H1 (cell line): Measurements from ENCODE around the gene PFDN6. TPM values are rescaled to one million over a fixed set of nuclear protein-coding genes. Genes with fewer than 3 reads are reported as not detected.

ENCODE experiments used
- E2F6 ChIP-seq: IDR thresholded peaks from 2 replicates; pipeline ENCODE4 v1.6.1; 2012; ENCODE audit warnings: inconsistent platforms
- RAD21 ChIP-seq, 2 experiments: IDR thresholded peaks in 1 of 2; conservative IDR thresholded peaks in 1 of 2; 2 replicates each; pipeline ENCODE4 v1.6.1; 2011; ENCODE audit warnings: low read depth in 2 of 2, low read length in 2 of 2, improper control_type of control experiment in 1 of 2, inconsistent platforms in 1 of 2, mild to moderate bottlenecking in 1 of 2, moderate library complexity in 1 of 2
- TEAD4 ChIP-seq: IDR thresholded peaks from 2 replicates; pipeline ENCODE4 v1.6.1; 2012; ENCODE audit warnings: low read depth, low read length, inconsistent platforms, mixed read lengths
- polyA plus RNA-seq, 7 experiments: library from polyadenylated mRNA; depleted of rRNA in 3 of 7; stranded (reverse) in 5 of 7; unstranded in 2 of 7; fragments of >200 nt in 5 of 7; fragments of 200-250 nt in 2 of 7; gene quantifications; 1 replicate in 5 of 7; 2 replicates in 1 of 7; 4 replicates in 1 of 7; pipeline versions ENCODE4 v1.2.1 to v1.2.3, GENCODE V29; 2011 to 2013; ENCODE audit warnings: missing spikeins in 2 of 7, mixed read lengths in 2 of 7
- total RNA-seq: library from RNA; stranded (reverse); fragmentation: NEBNext Ultra II Directional; extraction: Animal tissue kit (Norgen Biotek cat#: 25700); gene quantifications from 2 replicates; pipeline ENCODE4 v1.2.1, GENCODE V29; 2021

PFDN6 gene
- total and polyA plus RNA-seq, 2 of the 8 experiments (the other 6 are each of a cell fraction or from before 2014, with no cell fraction given), result 32.0 to 95.7 TPM

- TF ChIP-seq E2F6, result peak; percentile 52
- peak; percentile 32 to 56 for TF ChIP-seq RAD21 (IDR thresholded peaks at IDR 0.05 in 1 of 2, conservative IDR thresholded peaks at IDR 0.05 in 1 of 2; ENCODE audit: low read depth in 2 of 2, low read length in 2 of 2)
- no peak for TF ChIP-seq TEAD4
Observed at GRCh38 chr6:33299237-33299944, 10.0 kb downstream of the PFDN6 start (continued).
